Osteoblast (primary cell): ENCODE data around the gene RASIP1. TPM values are rescaled to one million over a fixed set of nuclear protein-coding genes. Genes with fewer than 3 reads are reported as not detected.
A peak's percentile ranks its signal among the peaks of the same experiment; 100 is the strongest.

Source experiments
- DNase-seq: peaks from one replicate; pipeline ENCODE4 v3.0.0; 2011; ENCODE audit warnings: low spot score, mixed read lengths; ENCODE audit not compliant: insufficient read length; ENCODE audit errors: missing footprints
- H2AFZ ChIP-seq: 2 replicates; pipeline ENCODE4 v1.6.0; 2011; ENCODE audit warnings: mild to moderate bottlenecking, low read length
- H3K27ac ChIP-seq: 2 replicates; pipeline ENCODE4 v1.5.1; 2011; ENCODE audit warnings: mild to moderate bottlenecking, low read depth, low read length, moderate library complexity
- H3K27me3 ChIP-seq: 2 replicates; pipeline ENCODE4 v1.6.0; 2012; ENCODE audit warnings: mild to moderate bottlenecking, control low read depth, inconsistent platforms, low read length, moderate library complexity; ENCODE audit not compliant: insufficient read depth
- H3K36me3 ChIP-seq: 2 replicates; pipeline ENCODE4 v1.5.1; 2011; ENCODE audit warnings: mild to moderate bottlenecking, low read length, control low read depth, moderate library complexity; ENCODE audit not compliant: insufficient read depth
- H3K4me1 ChIP-seq: 2 replicates; pipeline ENCODE4 v1.5.1; 2011; ENCODE audit warnings: mild to moderate bottlenecking, low read length, control low read depth, moderate library complexity; ENCODE audit not compliant: insufficient read depth
- H3K4me2 ChIP-seq: 2 replicates; pipeline ENCODE4 v1.6.0; 2011; ENCODE audit warnings: mild to moderate bottlenecking, low read length; ENCODE audit not compliant: insufficient read depth
- H3K4me3 ChIP-seq: fragments of 200-600 bp; sonication (generic); 3 replicates; pipeline ENCODE4 v1.5.1; 2012; ENCODE audit warnings: mild to moderate bottlenecking, low read length, inconsistent platforms; ENCODE audit not compliant: insufficient read depth
- H3K79me2 ChIP-seq: 2 replicates; pipeline ENCODE4 v1.6.0; 2012; ENCODE audit warnings: mild to moderate bottlenecking, low read length, control low read depth, inconsistent platforms; ENCODE audit not compliant: insufficient read depth
- H3K9me3 ChIP-seq: 2 replicates; pipeline ENCODE4 v1.5.1; 2011; ENCODE audit warnings: low read depth, low read length, control low read depth
- H4K20me1 ChIP-seq: 2 replicates; pipeline ENCODE4 v1.6.0; 2012; ENCODE audit warnings: mild to moderate bottlenecking, low read length, control low read depth; ENCODE audit not compliant: insufficient read depth
- total RNA-seq: library from RNA; depleted of rRNA; stranded (reverse); fragments of >200 nt; gene quantifications from 2 replicates; pipeline ENCODE4 v1.2.3, GENCODE V29; 2012
- TF ChIP-seq, protein P1 (sequence below): IDR thresholded peaks from 2 replicates; pipeline ENCODE4 v1.5.1; 2011; ENCODE audit warnings: mild to moderate bottlenecking, low read depth, low read length, moderate library complexity; ENCODE audit errors: extremely low read depth

Gene RASIP1
- total RNA-seq, 1 donor, result 3.6 TPM

GRCh38 chr19:48752496-48753365 lies 12.3 kb upstream of the RASIP1 start, which contains the start of gene FUT1:
Gene FUT1, minus strand, starts transcription at chr19:48752641. Its CDS starts 1,360 bp downstream, at chr19:48751281.
- Histone ChIP-seq H3K4me3 (no peak within 1 kb of the TSS), H3K9me3 (no peaks in the 10 kb centered on the region), H3K4me1 (no peaks in the 10 kb centered on the region), H4K20me1 (no peaks in the 10 kb centered on the region), H3K4me2 (no peak within 1 kb of the TSS), H3K79me2 (no peaks in the 10 kb centered on the region), H3K27ac (no peak within 1 kb of the TSS), H3K27me3 (peaks cover 40% of the 10 kb centered on the region), H2AFZ (no peak within 1 kb of the TSS), H3K36me3 (no peaks in the 10 kb centered on the region)
- peak; percentile 82 for DNase-seq
- TF ChIP-seq, protein P1, sequence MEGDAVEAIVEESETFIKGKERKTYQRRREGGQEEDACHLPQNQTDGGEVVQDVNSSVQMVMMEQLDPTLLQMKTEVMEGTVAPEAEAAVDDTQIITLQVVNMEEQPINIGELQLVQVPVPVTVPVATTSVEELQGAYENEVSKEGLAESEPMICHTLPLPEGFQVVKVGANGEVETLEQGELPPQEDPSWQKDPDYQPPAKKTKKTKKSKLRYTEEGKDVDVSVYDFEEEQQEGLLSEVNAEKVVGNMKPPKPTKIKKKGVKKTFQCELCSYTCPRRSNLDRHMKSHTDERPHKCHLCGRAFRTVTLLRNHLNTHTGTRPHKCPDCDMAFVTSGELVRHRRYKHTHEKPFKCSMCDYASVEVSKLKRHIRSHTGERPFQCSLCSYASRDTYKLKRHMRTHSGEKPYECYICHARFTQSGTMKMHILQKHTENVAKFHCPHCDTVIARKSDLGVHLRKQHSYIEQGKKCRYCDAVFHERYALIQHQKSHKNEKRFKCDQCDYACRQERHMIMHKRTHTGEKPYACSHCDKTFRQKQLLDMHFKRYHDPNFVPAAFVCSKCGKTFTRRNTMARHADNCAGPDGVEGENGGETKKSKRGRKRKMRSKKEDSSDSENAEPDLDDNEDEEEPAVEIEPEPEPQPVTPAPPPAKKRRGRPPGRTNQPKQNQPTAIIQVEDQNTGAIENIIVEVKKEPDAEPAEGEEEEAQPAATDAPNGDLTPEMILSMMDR, result no peak

DNA sequence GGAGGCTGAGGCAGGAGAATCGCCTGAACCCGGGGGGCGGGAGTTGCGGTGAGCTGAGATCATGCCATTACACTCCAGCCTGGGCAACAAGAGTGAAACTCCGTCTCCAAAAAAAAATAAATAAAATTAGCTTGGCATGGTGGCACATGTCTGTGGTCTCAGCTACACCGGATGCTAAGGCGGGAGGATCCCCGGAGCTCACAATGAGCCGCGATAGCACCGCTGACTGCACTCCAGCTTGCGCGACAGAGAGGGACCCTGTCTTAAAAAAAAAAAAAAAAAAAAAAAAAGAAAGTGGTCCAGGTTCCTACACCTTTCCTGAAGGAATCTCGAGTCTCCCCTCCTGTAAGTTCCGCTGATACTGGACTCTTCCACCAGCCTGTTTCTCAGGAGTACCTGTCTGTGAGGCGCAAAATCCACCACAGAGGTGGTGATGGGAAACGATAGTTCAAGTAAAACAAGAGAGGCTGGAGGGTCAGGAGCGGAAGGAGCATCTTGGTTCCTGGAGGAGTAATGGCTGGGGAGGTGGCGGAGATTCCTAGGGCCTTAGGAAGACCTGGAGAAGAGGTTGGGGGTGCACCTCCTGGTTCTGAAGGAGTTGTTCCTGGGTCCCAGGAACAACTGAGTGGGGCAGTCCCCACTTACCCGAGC lies 11.6 kb upstream of the RASIP1 start:
- no peaks in the 10 kb centered on the region for H4K20me1 ChIP-seq
- H3K27ac ChIP-seq, result no peak overlapping the region
- H3K27me3 ChIP-seq, result peaks cover 40% of the 10 kb centered on the region
- no peak overlapping the region for H3K4me2 ChIP-seq
- no peaks in the 10 kb centered on the region for H3K4me1 ChIP-seq
- H2AFZ ChIP-seq, result no peak overlapping the region
- no peaks in the 10 kb centered on the region for H3K36me3 ChIP-seq
- peak; percentile 73 for DNase-seq
- H3K79me2 ChIP-seq, result no peaks in the 10 kb centered on the region
- TF ChIP-seq, protein P1, result no peak
- no peaks in the 10 kb centered on the region for H3K9me3 ChIP-seq
- H3K4me3 ChIP-seq, result no peak overlapping the region

GRCh38 chr19:48750771-48751504 lies 10.5 kb upstream of the RASIP1 start:
- H3K4me1 ChIP-seq, result peaks cover 5% of the 10 kb centered on the region
- no peaks in the 10 kb centered on the region for H3K9me3 ChIP-seq
- TF ChIP-seq, protein P1, result no peak
- H2AFZ ChIP-seq, result no peak overlapping the region
- H3K79me2 ChIP-seq, result no peaks in the 10 kb centered on the region
- H3K4me3 ChIP-seq, result no peak overlapping the region
- peaks cover 46% of the 10 kb centered on the region for H3K27me3 ChIP-seq
- no peak overlapping the region for H3K4me2 ChIP-seq
- no peak overlapping the region for H3K27ac ChIP-seq
- DNase-seq, result no peak
- H3K36me3 ChIP-seq, result no peaks in the 10 kb centered on the region
- no peaks in the 10 kb centered on the region for H4K20me1 ChIP-seq

GRCh38 chr19:48750351-48750750 lies 9.9 kb upstream of the RASIP1 start:
- H3K27ac ChIP-seq, result no peak overlapping the region
- H3K4me1 ChIP-seq, result peaks cover 5% of the 10 kb centered on the region
- H3K4me2 ChIP-seq, result no peak overlapping the region
- no peak for DNase-seq
- H3K27me3 ChIP-seq, result peaks cover 48% of the 10 kb centered on the region
- TF ChIP-seq, protein P1, result no peak
- no peak overlapping the region for H3K4me3 ChIP-seq
- H2AFZ ChIP-seq, result no peak overlapping the region
- H3K79me2 ChIP-seq, result no peaks in the 10 kb centered on the region
- H4K20me1 ChIP-seq, result no peaks in the 10 kb centered on the region
- no peaks in the 10 kb centered on the region for H3K36me3 ChIP-seq
- no peaks in the 10 kb centered on the region for H3K9me3 ChIP-seq
